Osteoblast (primary cell): ENCODE measurements around the gene XK. TPM values are rescaled to one million over a fixed set of nuclear protein-coding genes. Genes with fewer than 3 reads are reported as not detected.
"Not testable (repeated sequence)": the region's sequence is repeated elsewhere in the genome, so short reads cannot be mapped to it uniquely, and the experiment has no call there.

Source experiments
- DNase-seq: peaks from one replicate; pipeline ENCODE4 v3.0.0; 2011; ENCODE audit warnings: low spot score, mixed read lengths; ENCODE audit not compliant: insufficient read length; ENCODE audit errors: missing footprints
- H2AFZ ChIP-seq: 2 replicates; pipeline ENCODE4 v1.6.0; 2011; ENCODE audit warnings: mild to moderate bottlenecking, low read length
- H3K27ac ChIP-seq: 2 replicates; pipeline ENCODE4 v1.5.1; 2011; ENCODE audit warnings: mild to moderate bottlenecking, low read depth, low read length, moderate library complexity
- H3K27me3 ChIP-seq: 2 replicates; pipeline ENCODE4 v1.6.0; 2012; ENCODE audit warnings: mild to moderate bottlenecking, control low read depth, inconsistent platforms, low read length, moderate library complexity; ENCODE audit not compliant: insufficient read depth
- H3K36me3 ChIP-seq: 2 replicates; pipeline ENCODE4 v1.5.1; 2011; ENCODE audit warnings: mild to moderate bottlenecking, low read length, control low read depth, moderate library complexity; ENCODE audit not compliant: insufficient read depth
- H3K4me1 ChIP-seq: 2 replicates; pipeline ENCODE4 v1.5.1; 2011; ENCODE audit warnings: mild to moderate bottlenecking, low read length, control low read depth, moderate library complexity; ENCODE audit not compliant: insufficient read depth
- H3K4me2 ChIP-seq: 2 replicates; pipeline ENCODE4 v1.6.0; 2011; ENCODE audit warnings: mild to moderate bottlenecking, low read length; ENCODE audit not compliant: insufficient read depth
- H3K4me3 ChIP-seq: fragments of 200-600 bp; sonication (generic); 3 replicates; pipeline ENCODE4 v1.5.1; 2012; ENCODE audit warnings: mild to moderate bottlenecking, low read length, inconsistent platforms; ENCODE audit not compliant: insufficient read depth
- H3K79me2 ChIP-seq: 2 replicates; pipeline ENCODE4 v1.6.0; 2012; ENCODE audit warnings: mild to moderate bottlenecking, low read length, control low read depth, inconsistent platforms; ENCODE audit not compliant: insufficient read depth
- H3K9me3 ChIP-seq: 2 replicates; pipeline ENCODE4 v1.5.1; 2011; ENCODE audit warnings: low read depth, low read length, control low read depth
- H4K20me1 ChIP-seq: 2 replicates; pipeline ENCODE4 v1.6.0; 2012; ENCODE audit warnings: mild to moderate bottlenecking, low read length, control low read depth; ENCODE audit not compliant: insufficient read depth
- total RNA-seq: library from RNA; depleted of rRNA; stranded (reverse); fragments of >200 nt; gene quantifications from 2 replicates; pipeline ENCODE4 v1.2.3, GENCODE V29; 2012
- TF ChIP-seq, protein P1 (sequence below): IDR thresholded peaks from 2 replicates; pipeline ENCODE4 v1.5.1; 2011; ENCODE audit warnings: mild to moderate bottlenecking, low read depth, low read length, moderate library complexity; ENCODE audit errors: extremely low read depth

Gene XK
- total RNA-seq, 1 donor = under 0.01 TPM

DNA sequence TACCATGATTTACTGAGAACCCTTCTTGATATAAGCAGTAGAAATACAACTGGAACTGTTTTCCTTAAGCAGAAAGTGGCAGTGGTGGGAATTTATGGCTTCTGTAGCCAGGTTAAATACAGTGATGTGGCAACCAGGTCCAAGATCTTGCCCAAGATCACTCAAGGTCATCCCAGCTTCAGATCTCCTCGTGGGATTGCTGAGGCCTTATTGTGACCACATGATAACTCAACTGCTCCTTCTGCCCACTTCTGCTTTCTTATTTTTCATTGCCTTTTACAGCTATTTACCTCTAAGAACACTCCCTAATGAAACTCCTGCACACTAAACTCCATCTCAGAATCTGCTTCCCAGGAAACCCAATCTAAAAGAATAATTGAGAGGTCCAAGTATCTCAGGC is 81.8 kb downstream of the XK start:
- Histone ChIP-seq H3K4me3 (no peak overlapping the region), H3K36me3 (no peaks in the 10 kb centered on the region), H2AFZ (no peak overlapping the region), H3K27ac (no peak overlapping the region), H4K20me1 (no peaks in the 10 kb centered on the region), H3K4me1 (no peaks in the 10 kb centered on the region), H3K79me2 (no peaks in the 10 kb centered on the region), H3K4me2 (no peak overlapping the region), H3K9me3 (no peaks in the 10 kb centered on the region), H3K27me3 (no peaks in the 10 kb centered on the region)
- TF ChIP-seq, protein P1, sequence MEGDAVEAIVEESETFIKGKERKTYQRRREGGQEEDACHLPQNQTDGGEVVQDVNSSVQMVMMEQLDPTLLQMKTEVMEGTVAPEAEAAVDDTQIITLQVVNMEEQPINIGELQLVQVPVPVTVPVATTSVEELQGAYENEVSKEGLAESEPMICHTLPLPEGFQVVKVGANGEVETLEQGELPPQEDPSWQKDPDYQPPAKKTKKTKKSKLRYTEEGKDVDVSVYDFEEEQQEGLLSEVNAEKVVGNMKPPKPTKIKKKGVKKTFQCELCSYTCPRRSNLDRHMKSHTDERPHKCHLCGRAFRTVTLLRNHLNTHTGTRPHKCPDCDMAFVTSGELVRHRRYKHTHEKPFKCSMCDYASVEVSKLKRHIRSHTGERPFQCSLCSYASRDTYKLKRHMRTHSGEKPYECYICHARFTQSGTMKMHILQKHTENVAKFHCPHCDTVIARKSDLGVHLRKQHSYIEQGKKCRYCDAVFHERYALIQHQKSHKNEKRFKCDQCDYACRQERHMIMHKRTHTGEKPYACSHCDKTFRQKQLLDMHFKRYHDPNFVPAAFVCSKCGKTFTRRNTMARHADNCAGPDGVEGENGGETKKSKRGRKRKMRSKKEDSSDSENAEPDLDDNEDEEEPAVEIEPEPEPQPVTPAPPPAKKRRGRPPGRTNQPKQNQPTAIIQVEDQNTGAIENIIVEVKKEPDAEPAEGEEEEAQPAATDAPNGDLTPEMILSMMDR = no peak
- DNase-seq = no peak

DNA sequence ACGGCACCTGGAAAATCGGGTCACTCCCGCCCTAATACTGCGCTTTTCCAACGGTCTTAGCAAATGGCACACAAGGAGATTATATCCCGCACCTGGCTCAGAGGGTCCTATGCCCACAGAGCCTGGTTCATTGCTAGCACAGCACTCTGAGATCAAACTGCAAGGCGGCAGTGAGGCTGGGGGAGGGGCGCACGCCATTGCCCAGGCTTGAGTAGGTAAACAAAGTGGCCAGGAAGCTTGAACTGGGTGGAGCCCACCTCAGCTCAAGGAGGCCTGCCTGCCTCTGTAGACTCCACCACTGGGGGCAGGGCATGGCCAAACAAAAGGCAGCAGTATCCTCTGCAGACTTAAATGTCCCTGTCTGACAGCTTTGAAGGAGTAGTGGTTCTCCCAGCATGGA is 83.3 kb downstream of the XK start:
- H3K36me3 ChIP-seq, H3K27ac ChIP-seq, H3K4me3 ChIP-seq, H3K9me3 ChIP-seq, H3K27me3 ChIP-seq, H2AFZ ChIP-seq, H3K79me2 ChIP-seq, H3K4me2 ChIP-seq, H4K20me1 ChIP-seq, H3K4me1 ChIP-seq, DNase-seq: not testable (repeated sequence)

DNA sequence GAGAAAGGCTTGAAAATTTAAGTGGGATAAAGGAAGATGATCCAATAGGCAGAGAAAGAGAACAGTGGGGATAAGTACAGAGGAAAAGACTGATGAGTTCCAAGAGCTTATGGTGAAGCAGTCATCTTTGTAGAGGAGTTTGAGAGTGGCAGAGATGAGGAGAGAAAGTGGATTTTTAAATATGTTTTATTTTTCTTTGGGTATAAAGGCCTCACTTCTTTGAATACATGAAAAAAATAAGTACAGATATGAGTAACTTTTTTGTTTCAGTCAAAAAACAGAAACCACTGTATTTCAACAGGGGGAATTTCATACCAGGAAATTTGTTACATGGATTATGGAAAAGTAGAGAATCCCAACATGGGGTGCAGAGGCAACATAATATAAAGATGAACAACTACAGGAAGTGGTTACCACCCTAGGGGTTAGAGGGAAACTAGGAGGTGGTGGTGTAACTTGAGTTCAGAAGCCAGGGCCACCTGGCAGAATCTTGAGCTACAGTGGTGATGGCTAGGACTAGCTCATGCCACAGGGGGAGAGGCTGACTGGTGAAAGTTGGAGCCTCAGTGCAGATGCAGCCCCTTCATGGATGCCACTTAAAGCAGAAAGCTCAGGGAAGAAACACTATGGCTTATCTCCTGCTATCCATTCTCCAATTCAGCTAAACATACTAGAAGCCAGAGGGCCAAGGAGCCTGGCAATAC is 90.8 kb downstream of the XK start:
- no peak for DNase-seq
- H4K20me1 ChIP-seq = no peaks in the 10 kb centered on the region
- H3K9me3 ChIP-seq = no peaks in the 10 kb centered on the region
- H2AFZ ChIP-seq = no peak overlapping the region
- no peak overlapping the region for H3K4me3 ChIP-seq
- H3K4me1 ChIP-seq = no peaks in the 10 kb centered on the region
- H3K36me3 ChIP-seq = no peaks in the 10 kb centered on the region
- TF ChIP-seq, protein P1 = no peak
- H3K79me2 ChIP-seq = no peaks in the 10 kb centered on the region
- no peaks in the 10 kb centered on the region for H3K27me3 ChIP-seq
- H3K4me2 ChIP-seq = no peak overlapping the region
- no peak overlapping the region for H3K27ac ChIP-seq

DNA sequence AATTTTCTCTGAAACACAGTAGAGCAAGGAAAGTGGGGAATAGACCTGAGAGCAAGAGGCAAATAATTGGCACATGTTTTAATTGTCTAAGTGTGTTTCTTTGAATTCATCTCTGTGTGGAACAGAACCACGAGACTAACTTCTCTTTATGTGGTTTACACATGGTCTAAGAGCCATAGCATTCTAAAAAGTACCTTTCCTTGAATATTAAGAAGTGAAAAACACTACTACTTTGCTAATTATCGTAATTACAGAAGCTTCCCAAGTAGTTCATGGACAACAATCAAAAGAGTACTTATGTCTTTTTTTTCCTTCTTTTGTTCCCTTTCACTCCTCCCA is 91.4 kb downstream of the XK start:
- no peaks in the 10 kb centered on the region for H3K9me3 ChIP-seq
- no peak for DNase-seq
- no peaks in the 10 kb centered on the region for H3K4me1 ChIP-seq
- no peaks in the 10 kb centered on the region for H3K79me2 ChIP-seq
- no peaks in the 10 kb centered on the region for H3K36me3 ChIP-seq
- TF ChIP-seq, protein P1 = no peak
- no peak overlapping the region for H3K4me3 ChIP-seq
- no peaks in the 10 kb centered on the region for H4K20me1 ChIP-seq
- H3K4me2 ChIP-seq = no peak overlapping the region
- no peak overlapping the region for H2AFZ ChIP-seq
- H3K27me3 ChIP-seq = no peaks in the 10 kb centered on the region
- no peak overlapping the region for H3K27ac ChIP-seq
